GM12878 (cell line): ENCODE results near the gene EPS8.

Experiments used
- ATF3 ChIP-seq: IDR thresholded peaks from 2 replicates; pipeline ENCODE4 v1.6.1; 2011; ENCODE audit warnings: low read depth, mild to moderate bottlenecking, low read length, moderate library complexity, borderline replicate concordance; ENCODE audit errors: extremely low read depth
- CREB1 ChIP-seq: IDR thresholded peaks from 2 replicates; pipeline ENCODE4 v1.6.1; 2012; ENCODE audit warnings: low read depth, mild to moderate bottlenecking, inconsistent platforms
- CTCF ChIP-seq, 3 experiments: IDR thresholded peaks in 2 of 3; conservative IDR thresholded peaks in 1 of 3; 2 replicates each; pipeline ENCODE4 v1.5.1; 2011; ENCODE audit warnings: low read depth in 3 of 3, low read length in 3 of 3, mild to moderate bottlenecking in 3 of 3, control low read depth in 2 of 3, moderate library complexity in 2 of 3, inconsistent platforms in 1 of 3, mixed read lengths in 1 of 3; ENCODE audit not compliant: control insufficient read depth in 2 of 3, insufficient read depth in 1 of 3; ENCODE audit errors: extremely low read depth in 1 of 3
- KDM1A ChIP-seq: fragments of 200-600 bp; sonication (generic); IDR thresholded peaks from 2 replicates; pipeline ENCODE4 v1.6.1; 2016; ENCODE audit warnings: borderline replicate concordance
- RAD21 ChIP-seq: IDR thresholded peaks from 2 replicates; pipeline ENCODE4 v1.6.1; 2011; ENCODE audit warnings: mild to moderate bottlenecking, low read depth, low read length, moderate library complexity; ENCODE audit not compliant: insufficient read depth
- SUZ12 ChIP-seq: fragments of 200-600 bp; sonication (generic); IDR thresholded peaks from one replicate; pipeline ENCODE4 v1.6.1; 2018; ENCODE audit warnings: antibody characterized with exemption, mild to moderate bottlenecking; ENCODE audit not compliant: unreplicated experiment

GRCh38 chr12:15677726-15678201 lies 111.4 kb downstream of the EPS8 start:
- no peak for TF ChIP-seq ATF3
- no peak for TF ChIP-seq CTCF (IDR thresholded peaks at IDR 0.05 in 2 of 3, conservative IDR thresholded peaks at IDR 0.05 in 1 of 3; ENCODE audit: control insufficient read depth in 2 of 3, extremely low read depth in 1 of 3, insufficient read depth in 1 of 3, low read depth in 3 of 3, low read length in 3 of 3)
- TF ChIP-seq RAD21: no peak
- TF ChIP-seq CREB1: no peak
- TF ChIP-seq KDM1A: no peak
- no peak for TF ChIP-seq SUZ12
